Medulla oblongata (tissue), 1 donor: ENCODE measurements around the gene HMG20B.
"Not testable (repeated sequence)": the region's sequence is repeated elsewhere in the genome, so short reads cannot be mapped to it uniquely, and the experiment has no call there.

Experiments used
- DNase-seq: peaks from one replicate; pipeline ENCODE4 v3.0.0-alpha.2; 2015; ENCODE audit errors: extremely low spot score

The HMG20B gene

GRCh38 chr19:3556423-3556977, 16.2 kb upstream of the HMG20B start:
- DNase-seq: no peak

DNA sequence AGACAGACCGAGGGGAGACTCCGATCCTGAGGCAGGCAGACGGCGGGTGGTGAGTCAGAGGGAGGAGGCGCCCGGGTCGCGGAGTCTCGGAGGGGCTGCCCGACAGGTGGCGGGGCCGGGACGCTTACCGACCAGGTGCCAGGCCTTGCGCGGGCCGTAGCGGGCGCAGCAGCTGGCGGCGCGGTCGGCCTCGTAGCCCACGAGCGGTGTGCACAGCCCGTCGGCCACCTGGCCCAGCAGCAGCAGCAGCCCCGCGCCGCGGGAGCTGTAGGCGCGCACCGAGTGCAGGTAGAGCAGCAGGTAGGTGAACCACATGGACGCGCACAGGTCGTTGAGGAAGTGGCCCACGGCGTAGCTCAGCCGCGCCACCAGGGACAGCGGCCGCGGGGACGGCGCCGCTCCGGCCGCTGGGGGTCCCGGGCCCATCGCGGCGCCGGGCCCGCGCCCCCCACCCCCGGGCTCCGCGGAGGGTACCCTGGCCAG, 15.7 kb upstream of the HMG20B start:
- no peak for DNase-seq

DNA sequence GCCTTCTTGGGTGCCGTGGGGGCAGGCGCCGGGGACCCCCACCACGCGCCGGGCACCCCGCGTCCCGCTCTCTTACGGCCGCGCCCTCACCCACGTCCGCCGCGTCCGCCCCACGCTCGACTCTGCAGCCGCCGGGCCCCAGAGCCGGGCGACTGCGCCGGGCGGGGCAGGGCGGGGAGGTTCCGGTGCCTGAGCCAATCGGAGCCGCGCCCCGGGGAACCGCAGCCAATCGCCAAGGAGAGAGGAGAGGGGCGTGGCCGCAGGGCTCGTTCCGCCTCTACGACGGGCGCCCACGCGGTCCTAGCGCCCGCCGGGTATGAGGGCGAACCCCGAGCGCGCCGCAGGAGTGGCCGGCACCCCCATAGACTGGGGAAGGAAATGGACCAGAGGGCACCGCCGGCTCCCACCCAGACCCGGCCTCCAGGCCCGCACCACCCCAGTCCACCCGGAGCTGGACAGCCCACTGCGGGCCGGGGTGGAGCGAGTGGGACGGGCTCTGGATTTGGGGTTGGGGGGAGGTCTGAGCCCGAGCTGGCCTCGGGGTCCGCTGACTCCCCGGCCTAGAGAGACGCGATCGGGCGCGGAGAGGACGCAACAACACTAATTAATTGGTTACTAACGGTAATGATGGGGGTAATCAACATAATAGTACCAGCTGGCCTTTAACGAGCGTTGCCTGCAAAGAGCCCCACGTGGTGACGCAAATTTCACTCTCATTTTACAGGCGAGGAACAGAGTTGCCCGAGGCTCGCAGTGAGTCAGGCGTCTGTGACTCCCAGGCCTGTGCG, 15.1 kb upstream of the HMG20B start, which contains the start of gene MFSD12:
MFSD12 (minus strand) TSS at position 126 of the 788 bp plus-strand sequence. CDS start 183 bp downstream, outside the sequence.
- DNase-seq: peak; percentile 93

DNA sequence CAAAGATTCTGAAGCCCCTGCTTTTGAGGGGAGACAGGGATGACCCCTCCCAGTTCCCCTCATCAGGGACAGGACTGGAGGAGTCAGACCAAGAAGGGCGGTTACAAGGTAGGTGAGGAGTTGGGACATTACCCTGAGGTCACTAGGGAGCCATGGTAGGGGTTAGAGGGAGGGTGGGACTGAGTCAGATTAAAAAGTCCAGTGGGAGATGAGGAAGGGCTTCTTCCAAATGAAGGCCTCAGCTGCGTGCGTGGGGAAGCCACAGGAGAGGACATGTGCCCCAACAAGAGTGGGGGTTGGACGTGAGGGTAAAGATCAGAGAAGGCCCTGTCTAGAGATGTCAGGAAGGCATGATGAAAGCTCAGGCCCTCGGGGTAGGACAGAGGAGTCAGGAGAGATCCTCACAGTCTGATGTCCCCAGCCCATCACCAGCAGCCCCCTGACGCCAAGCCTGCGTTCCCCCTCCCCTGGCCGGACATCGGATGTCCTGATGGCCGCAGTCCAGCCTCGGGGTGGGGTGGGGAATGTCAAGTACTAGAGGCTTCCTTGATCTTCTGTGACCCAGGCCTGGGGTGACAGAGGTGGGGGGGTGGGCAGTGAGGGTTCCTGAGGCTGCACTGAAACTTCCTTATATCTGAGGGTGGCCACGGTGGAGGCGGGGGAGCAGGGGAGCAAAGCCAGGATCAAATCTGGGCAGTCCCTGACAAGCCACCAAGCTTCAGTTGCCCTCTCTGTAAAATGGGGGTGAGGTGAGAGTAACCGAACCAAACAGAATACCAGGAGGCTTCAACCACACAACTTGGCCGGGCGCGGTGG, 8.8 kb upstream of the HMG20B start:
- no peak for DNase-seq

DNA sequence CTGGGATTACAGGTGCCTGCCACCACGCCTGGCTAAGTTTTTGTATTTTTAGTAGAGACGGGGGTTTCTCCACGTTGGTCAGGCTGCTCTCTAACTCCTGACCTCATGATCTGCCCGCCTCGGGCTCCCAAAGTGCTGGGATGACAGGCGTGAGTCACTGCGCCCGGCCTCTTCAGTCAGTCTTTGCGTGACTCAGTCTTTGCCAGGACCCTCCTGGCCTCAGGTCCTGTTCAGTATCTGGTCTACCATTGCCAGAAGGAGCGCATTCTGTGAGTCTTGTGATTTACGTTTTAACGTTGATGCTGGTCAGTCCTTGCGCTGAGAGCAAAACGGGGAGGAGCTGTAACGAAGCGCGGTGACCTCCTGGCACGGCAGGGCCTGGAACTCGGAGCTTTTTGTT, 7.6 kb upstream of the HMG20B start:
- DNase-seq: no peak

DNA sequence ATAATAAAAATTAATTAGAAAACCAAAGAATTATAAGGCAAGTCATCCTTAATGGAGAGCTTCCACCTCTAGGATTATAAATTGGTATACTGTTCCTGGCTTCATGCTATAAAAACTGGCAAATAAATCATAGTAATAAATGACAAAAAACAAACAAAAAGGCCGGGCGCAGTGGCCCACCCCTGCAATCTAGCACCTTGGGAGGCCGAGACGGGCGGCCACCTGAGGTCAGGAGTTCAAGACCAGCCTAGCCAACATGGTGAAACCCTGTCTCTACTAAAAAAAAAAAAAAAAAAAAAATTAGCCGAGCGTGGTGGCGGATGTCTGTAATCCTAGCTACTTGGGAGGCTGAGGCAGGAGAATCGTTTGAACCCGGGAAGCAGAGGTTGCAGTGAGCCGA, 2.7 kb upstream of the HMG20B start:
- DNase-seq: not testable (repeated sequence)

- DNase-seq: peak; percentile 86
These were observed 2.1 kb upstream of the HMG20B start for GRCh38 chr19:3570606-3571011.

DNA sequence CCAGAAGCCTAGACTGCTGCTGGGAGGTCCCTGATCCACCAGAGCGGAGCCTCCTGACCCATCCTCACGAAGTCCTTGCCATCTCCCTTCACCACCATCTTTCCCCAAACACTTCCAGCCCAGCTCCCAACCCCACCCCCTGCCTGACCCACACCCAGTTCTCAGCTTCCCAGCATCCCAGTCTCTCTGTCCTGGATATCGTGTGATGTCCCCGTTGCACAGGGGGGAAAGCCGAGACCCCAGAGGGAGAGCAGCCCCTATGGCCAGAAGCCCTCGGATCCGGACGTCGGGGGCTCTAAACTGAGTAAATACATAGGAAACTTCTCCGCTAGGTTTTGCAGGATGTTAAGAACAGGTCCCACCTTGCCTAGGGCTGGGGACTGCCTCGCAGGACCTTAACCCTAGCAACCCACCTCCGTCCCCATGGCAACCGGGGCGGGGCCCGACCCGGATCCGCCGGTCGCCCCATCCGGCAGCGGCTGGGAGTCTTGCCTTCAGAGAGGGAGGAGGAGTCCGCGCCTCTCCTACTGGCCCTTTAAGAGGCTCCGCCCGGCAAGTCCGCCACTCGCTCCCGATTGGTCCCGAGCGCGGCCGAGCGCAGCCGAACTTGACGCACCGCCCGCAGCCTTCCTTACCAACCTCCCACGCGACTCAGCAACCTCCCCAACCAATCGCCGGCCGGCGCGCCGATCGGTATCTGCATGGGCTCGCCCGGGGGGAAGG, 451 bp upstream of the HMG20B start:
- DNase-seq: peak; percentile 100

DNA sequence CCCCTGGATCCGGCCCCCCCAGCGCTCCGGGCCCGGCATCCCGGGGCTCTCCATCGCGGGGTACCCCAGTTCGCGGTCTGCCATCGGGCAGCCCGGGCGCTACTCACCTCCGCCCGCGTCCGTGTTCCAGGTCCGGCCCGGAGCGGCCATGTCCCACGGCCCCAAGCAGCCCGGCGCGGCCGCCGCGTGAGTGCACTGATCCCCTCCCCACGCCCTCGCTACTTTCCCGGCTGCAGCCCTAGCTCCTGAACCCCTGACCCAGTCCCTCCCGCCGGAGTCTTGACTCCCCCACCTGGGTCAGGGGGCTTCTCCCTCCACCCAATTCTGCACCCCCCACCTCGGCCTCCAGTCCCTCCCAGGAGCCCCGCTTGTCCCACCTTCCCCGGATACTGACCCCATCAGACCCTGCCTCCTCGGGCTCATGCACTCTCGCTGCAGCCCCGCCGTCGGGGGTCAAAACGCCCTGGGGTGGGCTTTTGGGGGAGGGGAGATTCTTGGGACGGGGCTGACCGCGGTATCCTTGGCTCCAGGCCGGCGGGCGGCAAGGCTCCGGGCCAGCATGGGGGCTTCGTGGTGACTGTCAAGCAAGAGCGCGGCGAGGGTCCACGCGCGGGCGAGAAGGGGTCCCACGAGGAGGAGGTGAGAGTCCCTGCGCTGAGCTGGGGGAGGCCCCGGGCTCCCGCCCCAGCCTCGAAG, 566 bp downstream of the HMG20B start:
- no peak for DNase-seq

GRCh38 chr19:3573858-3574637, 1.3 kb downstream of the HMG20B start:
- DNase-seq: peak; percentile 81

DNA sequence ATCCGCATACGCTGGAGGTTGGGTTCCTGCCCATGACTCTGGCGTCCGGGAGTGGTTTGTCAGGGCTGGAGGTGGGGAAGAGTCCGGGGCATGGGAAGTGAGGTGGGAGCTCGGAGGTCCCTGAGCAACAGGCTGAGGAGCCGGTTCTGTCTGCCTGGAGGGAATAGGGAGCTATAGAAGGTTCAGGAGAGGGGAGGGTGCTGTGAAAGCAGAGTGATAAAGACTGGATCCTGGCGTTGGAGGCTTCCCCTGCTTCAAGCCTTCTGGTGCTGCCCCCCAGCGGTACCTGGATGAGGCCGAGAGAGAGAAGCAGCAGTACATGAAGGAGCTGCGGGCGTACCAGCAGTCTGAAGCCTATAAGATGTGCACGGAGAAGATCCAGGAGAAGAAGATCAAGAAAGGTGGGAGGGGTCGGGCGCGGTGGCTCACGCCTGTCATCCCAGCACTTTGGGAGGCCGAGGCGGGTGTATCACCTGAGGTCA, 2.6 kb downstream of the HMG20B start:
- DNase-seq: peak; percentile 15

- no peak for DNase-seq
These were observed 3.4 kb downstream of the HMG20B start for GRCh38 chr19:3575949-3576673.

GRCh38 chr19:3576696-3577443, 4.1 kb downstream of the HMG20B start:
- DNase-seq: no peak

DNA sequence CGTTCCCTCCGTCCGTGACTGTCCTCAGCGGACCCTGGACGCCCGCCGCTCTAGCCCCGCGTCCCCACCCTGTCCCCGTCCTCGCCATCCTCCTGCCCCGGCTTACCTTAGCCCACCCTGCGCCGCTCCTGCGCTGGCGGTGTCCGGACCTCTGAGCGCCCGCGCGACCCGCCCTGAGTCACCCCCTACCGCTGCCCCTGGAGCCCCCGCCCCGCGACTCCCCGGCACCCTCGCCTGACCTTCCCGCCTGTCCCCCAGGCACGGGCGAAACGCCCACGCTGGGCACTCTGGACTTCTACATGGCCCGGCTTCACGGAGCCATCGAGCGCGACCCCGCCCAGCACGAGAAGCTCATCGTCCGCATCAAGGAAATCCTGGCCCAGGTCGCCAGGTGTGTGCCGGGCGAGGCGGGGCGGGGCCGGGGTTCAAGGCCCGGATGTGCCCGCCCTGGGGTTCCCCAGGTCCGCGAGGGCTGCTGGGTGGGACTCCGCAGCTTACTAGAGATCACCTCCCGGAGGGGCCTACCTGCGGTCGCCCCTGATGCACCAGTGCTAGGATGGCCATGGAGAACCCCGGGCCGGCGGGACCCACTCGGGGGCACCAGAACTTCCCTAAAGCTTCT, 5.1 kb downstream of the HMG20B start:
- DNase-seq: no peak

- no peak for DNase-seq
These were observed 5.6 kb downstream of the HMG20B start for GRCh38 chr19:3578390-3578789.

DNA sequence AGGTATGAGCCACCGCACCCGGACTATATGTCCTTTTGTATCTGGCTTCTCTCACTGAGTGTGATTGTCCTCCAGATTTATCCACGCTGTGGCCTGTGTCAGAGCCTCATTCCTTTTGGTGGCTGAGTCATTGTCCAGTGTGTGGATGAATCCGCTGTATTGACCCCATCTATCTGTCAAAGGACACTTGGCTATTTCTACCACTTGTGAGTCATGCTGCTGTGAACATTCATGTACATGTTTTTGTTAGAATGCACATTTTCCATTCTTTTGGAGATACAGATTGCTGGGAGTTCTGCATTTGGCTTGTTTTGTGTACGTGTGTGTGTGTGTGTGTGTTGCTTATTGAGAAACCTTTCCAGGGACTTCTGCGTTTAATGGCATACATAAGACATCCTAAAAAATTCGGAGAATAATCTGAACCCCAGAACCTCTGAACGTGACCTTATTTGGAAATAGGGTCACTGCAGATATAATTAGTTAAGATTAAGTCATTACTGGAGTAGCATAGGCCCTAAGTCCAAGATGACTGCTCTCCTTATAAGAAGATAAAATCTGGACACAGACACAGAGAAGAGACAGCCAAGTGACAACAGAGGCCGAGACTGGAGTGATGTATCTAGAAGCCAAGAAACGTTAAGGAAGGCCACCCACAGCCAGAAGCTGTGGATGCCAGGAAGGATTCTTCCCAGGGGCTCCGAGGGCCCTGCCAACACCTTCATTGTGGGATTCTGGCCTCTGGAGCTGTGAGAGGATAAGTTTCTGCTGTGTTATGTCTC, 7.6 kb downstream of the HMG20B start:
- DNase-seq: peak; percentile 18

DNA sequence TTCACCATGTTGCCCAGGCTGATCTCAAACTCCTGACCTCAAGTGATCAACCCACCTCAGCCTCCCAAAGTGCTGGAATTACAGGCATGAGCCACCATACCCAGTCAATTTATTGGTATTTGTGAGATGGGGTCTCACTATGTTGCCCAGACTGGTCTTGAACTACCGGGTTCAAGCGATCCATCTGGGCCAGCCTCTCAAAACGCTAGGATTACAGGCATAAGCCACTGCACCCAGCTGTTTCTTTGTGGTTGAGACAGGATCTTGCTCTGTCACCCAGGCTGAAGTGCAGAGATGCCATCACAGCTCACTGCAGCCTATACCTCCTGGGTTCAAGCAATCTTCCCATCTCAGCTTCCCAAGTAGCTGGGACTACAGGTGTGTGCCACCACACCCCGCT, 9.0 kb downstream of the HMG20B start:
- DNase-seq: not testable (repeated sequence)
